GM10847 (cell line): Measurements from ENCODE around the gene SERPIND1.

ENCODE experiments used
- POLR2A ChIP-seq: IDR thresholded peaks from 2 replicates; pipeline ENCODE4 v1.6.1; 2011; ENCODE audit not compliant: insufficient read length; ENCODE audit errors: extremely low read depth

Gene SERPIND1

DNA sequence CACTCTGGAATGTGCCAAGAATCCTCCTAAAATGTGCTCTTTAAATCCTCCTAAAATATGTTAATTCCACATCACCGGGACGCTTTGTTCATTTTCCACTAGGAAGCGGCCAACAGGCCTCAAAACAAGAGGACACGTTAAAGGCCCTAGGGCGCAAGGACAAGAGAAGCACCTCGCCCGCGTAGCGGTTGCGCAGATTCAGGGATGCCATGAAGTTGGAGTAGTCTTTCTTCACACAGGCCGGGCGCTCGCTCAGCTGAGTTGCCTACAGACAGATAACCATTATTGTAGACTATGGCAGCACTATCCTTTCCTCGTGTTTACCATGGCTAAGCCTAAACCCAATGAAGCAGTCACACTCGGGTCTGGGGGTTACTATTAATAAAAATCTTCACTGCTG lies 29.5 kb upstream of the SERPIND1 start:
- TF ChIP-seq POLR2A = no peak

DNA sequence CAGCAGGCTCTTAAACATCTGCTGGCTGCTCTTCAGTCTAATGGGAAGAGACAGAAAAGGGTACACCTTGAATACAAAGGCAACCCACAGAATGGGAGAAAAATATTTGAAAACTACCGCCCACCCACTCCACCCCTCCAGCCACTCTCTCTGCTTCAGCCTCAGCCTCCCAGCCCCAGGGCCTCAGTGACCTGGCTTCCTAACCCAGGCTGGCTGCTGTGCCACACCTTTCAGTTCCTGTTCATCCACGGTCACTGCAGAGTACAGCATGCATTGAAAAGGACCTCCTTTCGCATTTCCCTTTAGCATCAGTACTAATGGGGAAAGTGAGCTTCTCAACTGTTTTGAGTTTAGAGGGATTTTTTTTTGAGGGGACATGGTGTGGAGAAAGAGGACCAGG lies 28.8 kb upstream of the SERPIND1 start:
- no peak for TF ChIP-seq POLR2A

DNA sequence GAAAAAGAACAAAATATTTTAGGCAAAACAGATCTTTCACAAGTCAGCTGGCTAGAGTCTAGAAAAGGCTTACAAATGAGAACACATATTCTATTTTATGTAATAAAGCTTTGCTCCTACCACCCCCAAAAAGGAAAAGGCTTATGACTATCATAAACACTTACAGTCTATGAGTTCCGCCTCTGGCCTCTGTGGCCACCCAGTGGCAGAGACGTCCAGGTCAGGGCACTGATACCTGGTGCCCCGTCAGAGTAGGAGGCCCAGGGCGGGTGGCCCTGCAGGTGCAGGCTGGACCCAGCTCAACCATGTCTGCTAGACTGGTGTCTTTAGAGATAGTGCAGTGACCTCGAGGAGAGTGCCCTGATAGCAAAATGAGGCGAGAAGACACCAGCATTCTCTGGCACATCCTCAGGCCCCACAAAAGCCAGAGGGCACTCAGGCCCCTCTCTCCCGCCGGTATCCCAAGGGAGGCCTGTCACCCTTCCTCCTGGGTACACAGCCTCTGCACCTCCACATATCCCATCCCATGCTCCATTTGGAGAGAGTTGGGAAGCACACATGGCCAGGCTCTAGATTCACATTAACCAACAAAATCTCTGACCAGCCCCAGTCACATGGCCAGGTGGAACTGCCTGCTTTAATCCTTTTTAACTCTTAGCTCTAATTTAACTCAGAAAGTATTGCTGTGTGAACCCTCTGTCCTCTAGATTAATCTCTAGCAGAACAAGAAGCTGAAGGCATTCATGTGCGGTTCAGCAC lies 27.3 kb upstream of the SERPIND1 start:
- TF ChIP-seq POLR2A = no peak

DNA sequence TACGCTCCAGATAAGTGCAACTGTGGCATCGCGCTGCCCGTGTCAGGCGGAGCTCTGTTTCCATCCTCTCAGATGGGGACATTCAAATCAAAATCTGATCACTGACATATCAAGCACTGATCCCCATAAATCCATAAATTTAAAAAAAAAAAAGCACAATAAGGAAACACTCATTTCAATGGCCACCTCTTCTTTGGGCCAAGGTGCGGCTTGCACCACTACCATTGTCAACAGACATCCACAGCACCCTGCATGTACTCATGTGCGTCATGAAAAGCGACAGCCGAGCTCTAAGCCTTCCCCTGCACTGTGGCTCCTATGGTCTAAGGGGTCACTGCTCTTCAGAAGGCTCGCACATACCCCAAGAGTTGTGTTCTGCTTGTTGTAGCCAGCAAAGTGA lies 26.7 kb upstream of the SERPIND1 start:
- TF ChIP-seq POLR2A = no peak

DNA sequence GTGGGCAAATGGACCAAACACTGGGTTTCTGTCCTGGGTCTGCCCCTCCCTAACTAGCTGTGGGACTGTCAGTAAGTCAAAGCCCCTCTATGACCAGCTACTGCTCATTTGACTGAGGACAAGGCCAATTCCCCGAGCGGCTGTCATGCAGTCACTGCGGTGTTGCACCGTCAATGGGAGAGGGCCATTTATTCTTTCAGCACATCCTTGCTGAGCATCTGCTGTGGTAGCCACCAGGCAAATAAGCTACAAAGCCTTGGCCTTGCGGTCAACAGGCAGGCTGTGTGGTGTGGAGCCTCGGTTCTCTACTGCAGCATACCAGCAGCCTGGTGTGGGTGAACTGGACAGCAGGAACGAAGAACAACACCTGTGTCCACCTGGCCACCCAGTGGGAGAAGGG lies 25.8 kb upstream of the SERPIND1 start:
- no peak for TF ChIP-seq POLR2A

DNA sequence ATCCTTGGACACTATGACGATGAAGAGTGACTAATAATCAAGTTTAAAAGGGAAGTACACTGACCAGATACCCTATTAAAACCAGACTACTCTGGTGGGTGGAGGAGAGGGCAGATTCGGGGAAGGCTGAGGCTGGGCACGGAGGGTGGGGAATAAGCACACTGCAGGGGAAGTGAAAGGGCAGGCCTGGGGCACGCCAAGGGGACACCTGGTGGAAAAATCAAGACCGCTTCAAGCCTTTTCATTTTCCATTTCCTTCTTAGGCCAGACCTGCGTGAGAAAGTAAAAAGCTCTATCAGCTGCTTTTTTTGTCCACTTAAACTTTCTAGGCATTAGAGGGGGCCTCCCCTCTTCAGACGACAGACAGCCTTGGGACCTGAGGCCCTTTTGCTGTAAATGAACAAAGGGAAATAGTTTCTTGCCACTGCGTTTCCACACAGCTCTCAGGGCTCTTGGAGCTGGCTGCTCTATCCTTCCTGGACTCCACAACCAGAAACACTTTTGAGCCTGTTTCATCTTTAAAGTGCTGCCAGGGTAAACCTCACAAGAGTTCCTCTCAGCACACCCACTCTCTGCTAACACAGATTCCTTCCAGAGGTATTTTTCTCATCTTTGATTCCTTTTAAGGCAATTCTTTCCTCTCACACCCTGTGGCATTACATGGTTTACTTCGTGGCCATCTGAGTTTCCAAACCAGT lies 25.0 kb upstream of the SERPIND1 start:
- no peak for TF ChIP-seq POLR2A

DNA sequence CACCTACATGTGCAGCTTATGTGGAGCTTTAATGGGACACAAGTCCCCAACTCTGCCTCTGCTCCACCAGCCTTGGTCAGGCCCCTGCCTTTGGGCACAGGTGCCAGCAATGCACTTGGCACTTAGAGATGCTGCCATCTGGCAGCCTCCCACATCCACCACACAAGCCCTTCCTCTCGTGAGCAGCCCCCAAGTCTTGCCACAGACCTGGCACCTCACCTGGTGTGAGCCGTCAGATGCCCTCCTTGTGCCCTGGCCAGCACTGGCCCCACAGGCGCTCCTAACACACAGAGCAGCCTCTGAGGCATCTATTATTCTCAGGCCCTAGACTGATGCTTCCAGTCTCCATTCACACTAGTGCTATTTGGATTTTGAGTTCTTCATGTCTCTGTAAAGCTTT lies 24.5 kb upstream of the SERPIND1 start:
- no peak for TF ChIP-seq POLR2A

DNA sequence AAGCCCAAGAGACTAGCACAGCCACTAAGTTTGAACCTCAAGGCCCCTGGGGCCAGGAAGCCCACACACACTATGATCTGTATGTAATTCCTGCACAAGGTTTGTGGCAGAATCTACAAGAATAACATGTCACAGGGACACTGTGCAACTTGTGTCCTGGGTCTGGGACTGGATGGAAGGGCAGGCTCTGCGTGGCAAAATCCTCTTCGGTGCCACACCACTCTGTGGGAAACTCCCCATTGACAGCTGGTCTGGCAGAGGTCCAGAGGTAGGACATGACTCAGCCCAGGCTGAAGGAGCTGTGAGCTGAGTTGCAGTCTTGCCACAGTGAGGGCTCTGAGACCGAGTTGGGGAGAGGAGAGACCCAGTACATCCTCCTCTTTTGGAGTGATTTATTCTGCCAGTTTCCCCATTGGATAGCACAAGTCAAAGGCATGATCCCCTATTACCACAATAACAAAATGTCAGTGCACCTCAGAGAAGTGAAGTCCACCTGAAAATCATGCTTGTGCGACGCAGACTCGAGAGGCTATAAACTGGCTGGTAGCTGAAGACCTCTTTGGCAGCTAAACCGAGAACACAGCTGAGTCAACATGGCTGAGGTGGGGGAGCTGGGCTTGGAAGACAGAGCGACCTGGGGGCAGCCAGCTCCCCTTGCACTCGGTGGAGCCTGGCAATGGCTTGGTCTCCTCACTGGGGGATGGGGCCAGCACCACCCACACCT lies 23.3 kb upstream of the SERPIND1 start:
- TF ChIP-seq POLR2A = no peak

DNA sequence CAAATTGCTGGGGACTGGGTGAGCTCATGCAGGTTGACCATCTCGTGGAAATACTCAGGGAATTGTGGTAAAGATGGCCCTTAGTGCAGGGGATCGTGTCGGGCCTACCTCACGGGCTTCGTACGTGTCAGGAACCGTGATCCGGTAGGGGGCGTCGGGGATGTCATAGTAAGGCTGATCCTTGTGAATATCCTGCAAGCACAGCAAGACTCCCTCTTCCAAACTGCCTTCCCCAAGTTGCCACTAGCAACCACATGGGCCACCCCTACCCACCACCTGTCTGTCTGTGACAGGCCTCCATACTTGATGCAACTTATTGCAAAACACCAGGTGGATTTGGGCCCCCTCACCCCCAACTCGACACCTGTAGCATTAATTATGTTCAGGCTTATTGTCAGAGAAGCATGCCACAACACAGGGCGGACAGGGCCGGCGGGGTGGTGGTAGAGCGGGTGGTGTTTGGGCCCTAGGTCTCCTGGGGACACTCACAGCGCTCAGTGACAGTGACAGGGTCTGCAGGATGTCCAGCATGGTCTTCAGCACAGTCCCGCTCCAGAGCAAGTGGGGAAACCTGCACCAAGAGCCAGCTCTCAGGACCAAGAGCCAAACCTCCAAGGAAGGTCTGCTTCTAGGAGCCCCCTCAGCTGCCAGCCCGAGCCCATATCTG lies 22.6 kb upstream of the SERPIND1 start:
- no peak for TF ChIP-seq POLR2A

DNA sequence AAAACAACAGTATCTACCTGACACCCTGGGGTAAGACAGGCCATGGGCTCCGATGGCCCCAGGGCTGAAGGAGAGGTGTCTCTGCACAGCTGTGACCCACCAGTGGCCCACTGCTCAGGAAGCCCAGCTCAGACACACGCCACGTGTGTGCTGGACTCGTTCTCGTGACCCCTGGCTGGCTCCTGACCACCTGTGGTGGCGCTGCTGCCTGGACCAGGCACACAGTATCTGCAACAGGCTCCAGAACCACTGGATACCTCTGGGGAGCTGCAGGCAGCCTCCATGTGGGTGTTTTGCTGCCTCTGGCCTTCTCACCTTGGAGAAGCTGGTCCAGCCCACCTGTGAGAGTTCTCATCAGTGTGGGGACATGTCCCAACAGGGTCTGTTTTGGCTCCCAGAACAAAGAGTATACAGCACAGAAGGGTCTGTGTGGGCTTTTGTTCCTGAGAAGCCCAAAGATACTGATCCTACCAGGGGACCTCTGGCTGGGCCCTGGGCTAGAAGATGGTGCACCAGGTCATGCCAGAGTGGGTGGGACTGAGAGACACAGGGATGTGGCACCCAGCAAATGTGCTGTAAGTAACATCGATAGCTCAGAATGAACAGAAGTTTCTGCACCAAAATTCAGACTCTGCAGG lies 21.7 kb upstream of the SERPIND1 start:
- no peak for TF ChIP-seq POLR2A

DNA sequence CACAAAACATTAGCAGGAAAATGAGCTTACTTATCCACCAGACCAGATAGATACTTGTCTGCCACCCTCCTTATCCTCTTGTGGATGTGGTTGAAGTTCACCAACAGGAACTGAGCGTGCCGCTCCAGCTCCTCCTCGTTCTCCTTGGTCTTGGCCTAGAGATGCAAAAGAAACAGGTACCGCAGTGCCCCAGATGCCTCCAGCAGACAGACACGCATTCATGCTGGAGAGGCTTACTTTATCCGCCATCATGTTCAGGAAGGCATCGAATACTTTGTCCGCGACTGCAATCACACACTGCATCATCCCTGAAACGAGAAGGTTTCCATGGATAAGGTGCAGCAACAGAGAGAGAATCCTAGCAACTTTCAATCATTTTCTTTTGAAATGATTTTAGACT lies 21.0 kb upstream of the SERPIND1 start:
- TF ChIP-seq POLR2A = no peak

DNA sequence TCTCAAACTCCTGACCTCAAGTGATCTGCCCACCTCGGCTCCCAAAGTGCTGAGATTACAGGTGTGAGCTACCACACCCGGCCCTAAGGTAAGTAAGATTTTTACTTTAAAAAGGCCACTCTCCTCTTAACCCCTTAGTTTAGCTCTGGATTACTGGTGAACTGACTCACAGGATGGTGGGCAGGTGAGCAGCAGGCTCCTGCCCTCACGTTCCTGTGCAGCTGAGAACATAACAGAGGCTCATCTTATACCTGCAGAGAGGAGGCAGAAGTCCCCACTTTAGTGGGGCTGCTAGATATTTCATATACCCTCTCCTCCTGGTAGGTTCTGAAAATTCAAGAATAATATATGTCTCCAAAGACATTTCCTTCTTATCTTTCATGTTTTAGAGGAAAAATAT lies 17.1 kb upstream of the SERPIND1 start:
- no peak for TF ChIP-seq POLR2A

DNA sequence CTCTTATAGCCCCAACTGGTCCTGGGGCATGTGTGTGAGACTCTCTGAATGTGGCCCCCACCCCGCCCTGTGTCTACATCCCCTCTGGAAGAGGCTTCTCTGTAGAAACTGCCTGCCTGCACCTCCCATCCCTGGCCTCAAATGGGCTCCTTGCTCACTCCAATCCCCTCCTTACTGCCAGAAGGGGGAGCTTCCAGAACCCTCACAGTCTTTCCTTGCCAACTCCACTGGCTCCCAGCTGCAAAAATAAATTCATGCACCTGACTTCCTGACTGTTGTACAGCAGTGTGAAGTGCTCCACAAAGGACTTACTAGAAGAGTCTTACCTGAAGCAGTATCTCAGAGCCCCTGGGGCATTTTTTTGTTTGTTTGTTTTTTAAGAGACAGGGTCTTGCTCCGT lies 15.2 kb upstream of the SERPIND1 start:
- no peak for TF ChIP-seq POLR2A

DNA sequence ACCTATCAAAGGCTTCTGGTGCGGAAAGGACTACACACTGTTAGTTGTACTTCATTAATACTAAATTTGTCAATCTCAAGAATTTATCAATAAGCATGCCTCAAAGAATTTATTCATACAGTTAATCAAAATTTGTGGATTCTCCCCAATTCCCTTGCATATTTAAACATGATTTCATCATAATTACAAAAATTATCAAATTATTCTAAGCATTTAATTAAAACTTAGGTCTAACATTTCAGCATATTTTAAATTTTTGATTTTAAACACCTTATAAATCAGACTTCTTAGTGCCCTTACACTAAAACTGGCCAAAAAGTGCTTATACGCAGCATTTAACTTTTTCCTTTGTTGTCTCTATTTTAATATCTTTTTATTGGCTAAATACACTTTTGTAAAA lies 13.8 kb upstream of the SERPIND1 start:
- TF ChIP-seq POLR2A = no peak

DNA sequence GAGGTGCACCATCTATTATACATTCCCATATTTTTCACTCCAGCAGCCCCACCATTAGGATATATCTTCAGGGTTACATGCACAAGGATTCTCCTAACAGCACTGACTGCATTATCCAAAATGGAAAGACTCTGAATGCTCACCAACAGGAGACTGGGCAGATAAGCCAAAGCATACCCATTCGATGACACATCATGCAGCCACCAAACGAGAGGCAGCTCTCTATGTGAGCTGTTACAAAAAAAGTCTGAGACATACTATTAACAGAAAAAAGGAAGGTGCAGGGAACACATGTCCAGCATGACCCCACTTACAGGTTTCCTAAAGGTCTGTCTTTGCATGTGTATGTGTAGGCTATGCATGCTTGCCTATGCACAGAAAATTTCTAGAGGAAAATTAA lies 12.4 kb upstream of the SERPIND1 start:
- TF ChIP-seq POLR2A = no peak

DNA sequence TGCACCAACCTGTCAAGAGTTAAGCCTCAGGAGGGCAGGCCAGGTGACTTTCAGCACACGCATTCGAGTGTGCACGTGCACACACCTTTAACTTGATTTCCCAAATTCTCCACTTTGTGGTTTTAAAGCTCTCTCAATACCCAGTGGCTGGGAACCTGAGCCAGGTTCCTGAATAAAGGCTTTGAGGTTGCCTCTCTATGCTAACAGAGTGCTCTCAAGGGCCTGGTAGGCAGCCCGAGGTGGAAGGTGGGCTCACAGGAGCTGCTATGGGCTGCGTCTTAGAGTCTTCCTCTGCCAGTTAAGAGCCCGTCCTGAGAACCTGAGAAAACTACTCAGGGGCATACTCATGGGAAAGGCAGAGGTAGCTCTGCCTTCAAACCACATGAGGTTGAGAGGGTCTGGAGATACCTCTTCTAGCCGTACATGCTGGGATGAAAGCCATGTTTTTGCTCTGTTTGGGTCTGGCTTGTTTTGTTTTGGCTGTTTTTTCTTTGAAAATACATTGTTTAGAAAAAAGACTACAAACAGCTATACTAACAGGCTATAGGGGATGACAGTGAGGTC lies 11.6 kb upstream of the SERPIND1 start:
- no peak for TF ChIP-seq POLR2A
